Adrenal gland (tissue), 5 donors: ENCODE data around the gene NCR3LG1.

Experiments used
- POLR2A ChIP-seq, 2 donors: fragments of 450-650 bp; IDR thresholded peaks; one replicate each; pipeline ENCODE4 v1.6.1; 2017; ENCODE audit warnings: antibody characterized with exemption in 2 of 2, mild to moderate bottlenecking in 2 of 2, moderate library complexity in 1 of 2
- TF ChIP-seq, protein P1 (sequence below), 6 experiments: fragments of 450-650 bp in 4 of 6; fragments of 200-600 bp in 2 of 6; sonication (generic) in 1 of 6; IDR thresholded peaks; 1 replicate in 5 of 6; 2 replicates in 1 of 6; pipeline versions ENCODE4 v1.5.1 to v1.8.0; 2016 to 2021; ENCODE audit warnings: antibody characterized with exemption in 6 of 6, mild to moderate bottlenecking in 2 of 6, moderate library complexity in 1 of 6
- donor health status: DM: no; HTN: no; CAD: no.

GRCh38 chr11:17416492-17416891 lies 64.9 kb downstream of the NCR3LG1 start:
- no peak for TF ChIP-seq POLR2A (IDR thresholded peaks at IDR 0.05)
- TF ChIP-seq, protein P1, sequence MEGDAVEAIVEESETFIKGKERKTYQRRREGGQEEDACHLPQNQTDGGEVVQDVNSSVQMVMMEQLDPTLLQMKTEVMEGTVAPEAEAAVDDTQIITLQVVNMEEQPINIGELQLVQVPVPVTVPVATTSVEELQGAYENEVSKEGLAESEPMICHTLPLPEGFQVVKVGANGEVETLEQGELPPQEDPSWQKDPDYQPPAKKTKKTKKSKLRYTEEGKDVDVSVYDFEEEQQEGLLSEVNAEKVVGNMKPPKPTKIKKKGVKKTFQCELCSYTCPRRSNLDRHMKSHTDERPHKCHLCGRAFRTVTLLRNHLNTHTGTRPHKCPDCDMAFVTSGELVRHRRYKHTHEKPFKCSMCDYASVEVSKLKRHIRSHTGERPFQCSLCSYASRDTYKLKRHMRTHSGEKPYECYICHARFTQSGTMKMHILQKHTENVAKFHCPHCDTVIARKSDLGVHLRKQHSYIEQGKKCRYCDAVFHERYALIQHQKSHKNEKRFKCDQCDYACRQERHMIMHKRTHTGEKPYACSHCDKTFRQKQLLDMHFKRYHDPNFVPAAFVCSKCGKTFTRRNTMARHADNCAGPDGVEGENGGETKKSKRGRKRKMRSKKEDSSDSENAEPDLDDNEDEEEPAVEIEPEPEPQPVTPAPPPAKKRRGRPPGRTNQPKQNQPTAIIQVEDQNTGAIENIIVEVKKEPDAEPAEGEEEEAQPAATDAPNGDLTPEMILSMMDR (IDR thresholded peaks at IDR 0.05), result no peak
